ENCODE data around the gene IL6. TPM values are rescaled to one million over a fixed set of nuclear protein-coding genes. Genes with fewer than 3 reads are reported as not detected.

IL6 gene
- total and polyA plus RNA-seq, 9 of the 15 experiments (the other 6 are each of a cell fraction or from before 2014, with no cell fraction given), result 0.76 to 2.9 (median 1.5) TPM

- Histone ChIP-seq H3K4me2 (ENCODE audit: insufficient read depth, low read length) (no peak overlapping the region), H3K9ac (ENCODE audit: insufficient read depth in 1 of 2, low read depth in 2 of 2, low read length in 2 of 2) (no peak overlapping the region), H3K36me3 (ENCODE audit: control insufficient read depth, insufficient read depth, low read length) (no peaks in the 10 kb centered on the region), H3K9me3 (replicated peaks; ENCODE audit: control insufficient read depth, insufficient read depth, low read depth, low read length) (no peaks in the 10 kb centered on the region), H2AFZ (ENCODE audit: low read depth, low read length) (no peak overlapping the region), H4K20me1 (replicated peaks; ENCODE audit: control insufficient read depth, insufficient read depth, low read length) (no peaks in the 10 kb centered on the region), H3K4me3 (no peak overlapping the region), H3K79me2 (ENCODE audit: control insufficient read depth, insufficient read depth, low read length) (no peaks in the 10 kb centered on the region; the same call in 2 of the 3 replicates), H3K4me1 (replicated peaks in 1 of 2; ENCODE audit: control insufficient read depth in 2 of 2, insufficient read depth in 2 of 2, low read length in 2 of 2) (peaks cover 0 to 25% of the 10 kb centered on the region in 2 experiments; a peak in 2 of 5 replicates), H3K27ac (ENCODE audit: extremely low read depth, low read depth, low read length) (no peak overlapping the region), H3K27me3 (ENCODE audit: control insufficient read depth in 2 of 2, insufficient read depth in 2 of 2, low read length in 2 of 2) (no peaks in the 10 kb centered on the region), H3K9me1 (ENCODE audit: control insufficient read depth, insufficient read depth, low read length) (no peaks in the 10 kb centered on the region)
- DNase-seq (ENCODE audit: extremely low read depth in 1 of 4, low spot score in 3 of 4) (no peak), FAIRE-seq (peak; percentile 77), ATAC-seq (peak; percentile 67)
- intact Hi-C loops (cut with micrococcal nuclease), result no loop called here
- in situ Hi-C loops (cut with MboI), result loop anchor here (25.0 kb wide), 1 partner anchor 620 kb away; no protein-coding TSS in a partner anchor
- no TSS peak for BruUV-seq (replicated peaks)
- WGBS (ENCODE audit: insufficient coverage, low coverage, missing lambda C conversion rate), result 46% methylated on average over 4 of the region's 4 CpGs
- CTCF ChIA-PET (ENCODE audit: low intra/inter-chr PET ratio), result interaction anchor here (1.2 kb wide), 1 partner anchor 173 kb away, joined by 6 read pairs; no protein-coding TSS in a partner anchor
- POLR2A ChIA-PET, result no interaction called here
- TF ChIP-seq RAD21 (CRISPR knock-in tag; conservative IDR thresholded peaks at IDR 0.05 in 1 of 2, IDR thresholded peaks at IDR 0.05 in 1 of 2) (peak in 1 of 2 experiments; percentile 63; a peak in 2 of 4 replicates), HOXB6 (CRISPR knock-in tag; IDR thresholded peaks at IDR 0.05; ENCODE audit: borderline replicate concordance) (no peak), ETS1 (conservative IDR thresholded peaks at IDR 0.05; ENCODE audit: control insufficient read depth, low read depth, low read length) (no peak), CTCF (IDR thresholded peaks at IDR 0.05 in 2 of 3, conservative IDR thresholded peaks at IDR 0.05 in 1 of 3; ENCODE audit: insufficient read depth in 2 of 3, low read depth in 1 of 3, low read length in 3 of 3) (peak; percentile 17 to 34 (median 34); a peak in 3 of 6 replicates), RBFOX2 (IDR thresholded peaks at IDR 0.05; ENCODE audit: low read depth, low read length) (no peak), PKNOX1 (IDR thresholded peaks at IDR 0.05) (0 out of 2 replicates have a peak, but pooled peaks have one; percentile 11), REST (IDR thresholded peaks at IDR 0.05; ENCODE audit: borderline replicate concordance) (peak; percentile 47; the same call in 1 of the 2 replicates), REST (CRISPR knock-in tag; IDR thresholded peaks at IDR 0.05; ENCODE audit: low read depth) (no peak)
Measured at GRCh38 chr7:22732556-22733126, 5.6 kb downstream of the IL6 start.
